ENCODE measurements around the gene CCDC33.

Gene CCDC33

DNA sequence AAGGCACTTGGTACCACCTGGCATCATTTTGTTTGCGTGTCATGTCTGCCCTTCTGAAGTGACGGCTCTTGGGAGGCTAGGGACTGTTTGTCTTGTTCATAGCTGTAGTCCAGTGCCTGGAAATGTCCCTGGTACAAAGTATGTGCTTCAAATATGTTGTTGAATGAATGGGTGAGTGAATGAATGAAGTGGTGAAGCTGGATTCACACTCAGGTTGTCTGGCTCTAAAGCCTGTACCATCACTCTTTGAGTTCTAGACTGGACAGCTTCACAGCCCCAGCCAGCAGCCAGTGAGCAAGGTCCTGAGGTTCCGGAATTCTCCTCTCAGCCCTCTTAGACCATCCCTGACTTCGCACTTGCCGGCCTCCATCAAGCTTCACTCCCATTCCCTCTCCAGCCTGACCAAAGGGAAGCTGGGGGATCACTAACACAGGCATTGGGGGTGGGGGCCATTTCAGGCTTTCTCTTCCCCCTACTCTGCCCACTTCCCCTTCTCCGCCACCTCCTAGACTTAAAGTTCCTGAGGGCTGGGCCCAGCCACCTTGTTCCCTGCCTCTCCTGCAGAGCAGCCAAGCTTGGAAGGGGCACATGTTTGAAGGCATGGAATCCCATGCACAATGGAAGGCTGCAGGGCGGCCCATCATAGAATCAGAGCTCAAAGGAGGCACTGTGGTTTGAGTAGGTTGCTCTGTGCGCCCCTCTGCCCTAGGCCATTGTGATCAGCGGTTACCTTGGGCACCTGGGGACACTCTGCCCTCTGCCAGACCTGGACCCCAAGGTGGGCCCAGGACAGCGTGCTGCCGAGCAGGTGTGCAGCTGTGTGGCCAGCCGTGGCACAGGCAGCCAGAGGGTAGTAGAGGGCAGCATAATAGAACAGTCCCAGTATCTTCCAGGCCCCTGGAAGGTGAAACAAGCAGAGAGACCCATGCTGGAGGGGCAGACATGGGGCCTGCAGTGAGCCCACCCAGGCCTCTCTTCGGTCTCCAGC, 41.3 kb upstream of the CCDC33 start:
- TF ChIP-seq, protein P1, sequence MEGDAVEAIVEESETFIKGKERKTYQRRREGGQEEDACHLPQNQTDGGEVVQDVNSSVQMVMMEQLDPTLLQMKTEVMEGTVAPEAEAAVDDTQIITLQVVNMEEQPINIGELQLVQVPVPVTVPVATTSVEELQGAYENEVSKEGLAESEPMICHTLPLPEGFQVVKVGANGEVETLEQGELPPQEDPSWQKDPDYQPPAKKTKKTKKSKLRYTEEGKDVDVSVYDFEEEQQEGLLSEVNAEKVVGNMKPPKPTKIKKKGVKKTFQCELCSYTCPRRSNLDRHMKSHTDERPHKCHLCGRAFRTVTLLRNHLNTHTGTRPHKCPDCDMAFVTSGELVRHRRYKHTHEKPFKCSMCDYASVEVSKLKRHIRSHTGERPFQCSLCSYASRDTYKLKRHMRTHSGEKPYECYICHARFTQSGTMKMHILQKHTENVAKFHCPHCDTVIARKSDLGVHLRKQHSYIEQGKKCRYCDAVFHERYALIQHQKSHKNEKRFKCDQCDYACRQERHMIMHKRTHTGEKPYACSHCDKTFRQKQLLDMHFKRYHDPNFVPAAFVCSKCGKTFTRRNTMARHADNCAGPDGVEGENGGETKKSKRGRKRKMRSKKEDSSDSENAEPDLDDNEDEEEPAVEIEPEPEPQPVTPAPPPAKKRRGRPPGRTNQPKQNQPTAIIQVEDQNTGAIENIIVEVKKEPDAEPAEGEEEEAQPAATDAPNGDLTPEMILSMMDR (IDR thresholded peaks at IDR 0.05; ENCODE audit: insufficient read depth, missing control alignments), result no peak
- FAIRE-seq (no peak), DNase-seq (ENCODE audit: insufficient read length, low spot score) (no peak)

DNA sequence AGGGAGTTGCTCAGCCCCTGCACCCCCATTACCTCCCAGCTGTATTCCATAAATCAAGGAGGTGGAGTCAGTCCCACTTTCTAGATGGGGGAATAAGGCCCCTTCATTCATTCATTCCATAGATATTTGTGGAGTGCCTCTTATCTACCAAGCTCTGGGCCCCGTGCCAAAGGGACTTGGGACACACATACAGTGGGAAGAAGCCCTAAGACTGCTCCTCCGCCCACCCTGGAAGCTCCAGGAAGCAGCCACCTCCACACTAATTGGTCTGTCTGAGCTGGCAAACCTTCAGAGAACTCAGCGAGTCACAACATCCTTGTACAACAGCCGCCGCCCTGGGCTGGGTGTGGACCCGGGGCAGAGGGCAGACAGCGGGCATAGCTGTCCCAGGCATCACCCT, 40.0 kb upstream of the CCDC33 start:
- DNase-seq (ENCODE audit: insufficient read length, low spot score) (no peak), FAIRE-seq (no peak)
- TF ChIP-seq, protein P1 (IDR thresholded peaks at IDR 0.05; ENCODE audit: insufficient read depth, missing control alignments), result no peak

DNA sequence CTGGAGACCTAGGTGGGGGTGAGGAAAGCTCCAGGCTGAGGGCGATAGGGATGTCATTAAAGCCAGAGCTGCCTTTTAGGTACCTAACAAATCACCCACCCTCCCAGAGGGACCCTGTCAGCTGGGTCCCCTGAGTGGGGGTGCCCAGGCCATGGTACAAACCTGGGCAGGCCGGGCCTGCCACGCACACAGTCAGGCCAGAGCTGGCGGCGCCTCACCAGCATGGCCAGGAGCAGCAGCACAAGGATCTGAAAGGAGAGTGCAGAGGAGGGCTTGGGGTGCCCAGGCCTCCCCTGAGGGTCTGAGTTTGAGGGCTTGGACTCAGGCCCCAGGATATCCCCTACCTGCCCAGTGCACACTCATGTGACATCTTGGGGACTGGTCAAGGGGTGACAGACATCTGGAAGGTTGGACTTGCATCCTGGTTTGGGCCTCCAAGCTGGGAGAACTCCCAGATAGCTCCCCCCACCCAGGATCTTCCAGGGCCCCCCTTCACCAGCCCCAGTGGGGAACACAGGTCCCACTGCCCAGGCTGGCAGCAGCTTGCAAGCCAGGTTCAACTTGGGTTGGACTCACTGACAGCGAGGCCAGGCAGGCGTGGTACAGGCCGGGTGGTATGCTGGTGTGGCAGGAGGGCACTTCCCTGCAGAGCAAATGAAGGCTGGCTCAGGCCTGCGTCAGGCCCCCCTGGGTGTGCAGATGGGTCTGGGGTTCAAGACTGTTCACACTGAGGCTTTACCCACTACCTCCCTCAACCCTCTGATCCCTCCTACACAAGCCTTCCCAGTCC, 38.8 kb upstream of the CCDC33 start:
- FAIRE-seq (no peak), DNase-seq (ENCODE audit: insufficient read length, low spot score) (no peak)
- TF ChIP-seq, protein P1 (IDR thresholded peaks at IDR 0.05; ENCODE audit: insufficient read depth, missing control alignments), result no peak

DNA sequence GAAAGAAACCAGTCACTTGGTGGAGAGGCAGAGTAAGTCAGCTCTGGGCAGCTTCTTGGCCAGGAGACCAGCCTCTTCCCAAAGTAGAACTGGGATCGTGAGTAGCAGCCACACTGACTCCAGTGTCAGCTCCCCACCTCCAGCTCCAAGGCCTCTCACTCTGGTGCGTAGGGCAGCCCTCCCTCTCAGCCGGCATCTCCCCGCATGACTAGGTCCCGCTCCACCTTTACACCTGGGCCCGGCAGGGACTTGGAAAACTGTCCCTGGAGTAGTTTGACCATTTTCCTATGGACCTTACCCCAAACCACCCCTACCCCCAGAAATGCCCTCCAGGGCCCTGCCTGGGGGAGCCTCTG, 36.9 kb upstream of the CCDC33 start:
- TF ChIP-seq, protein P1 (IDR thresholded peaks at IDR 0.05; ENCODE audit: insufficient read depth, missing control alignments), result no peak
- no peak for DNase-seq (ENCODE audit: insufficient read length, low spot score)
- FAIRE-seq, result no peak

DNA sequence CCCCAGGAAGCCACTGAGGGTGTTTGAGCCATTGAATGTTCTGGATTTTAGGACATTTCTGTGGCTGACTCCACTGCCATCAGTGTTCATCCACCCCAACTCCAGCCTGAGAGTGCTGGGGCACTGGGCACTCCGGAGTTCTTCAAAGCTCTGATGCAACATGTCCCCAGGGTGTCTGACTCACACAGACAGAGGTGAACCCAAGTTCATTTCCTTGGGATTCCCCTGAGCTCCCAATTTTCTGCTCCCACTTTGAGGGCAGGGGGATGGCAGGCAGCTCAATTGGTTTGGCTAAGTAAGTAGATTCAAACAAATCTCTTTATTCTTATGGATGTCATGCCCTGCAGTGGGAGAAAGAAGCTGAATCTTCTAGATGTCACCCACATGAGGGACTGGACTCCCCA, 35.7 kb upstream of the CCDC33 start:
- no peak for DNase-seq (ENCODE audit: insufficient read length, low spot score)
- TF ChIP-seq, protein P1 (IDR thresholded peaks at IDR 0.05; ENCODE audit: insufficient read depth, missing control alignments), result no peak
- no peak for FAIRE-seq

DNA sequence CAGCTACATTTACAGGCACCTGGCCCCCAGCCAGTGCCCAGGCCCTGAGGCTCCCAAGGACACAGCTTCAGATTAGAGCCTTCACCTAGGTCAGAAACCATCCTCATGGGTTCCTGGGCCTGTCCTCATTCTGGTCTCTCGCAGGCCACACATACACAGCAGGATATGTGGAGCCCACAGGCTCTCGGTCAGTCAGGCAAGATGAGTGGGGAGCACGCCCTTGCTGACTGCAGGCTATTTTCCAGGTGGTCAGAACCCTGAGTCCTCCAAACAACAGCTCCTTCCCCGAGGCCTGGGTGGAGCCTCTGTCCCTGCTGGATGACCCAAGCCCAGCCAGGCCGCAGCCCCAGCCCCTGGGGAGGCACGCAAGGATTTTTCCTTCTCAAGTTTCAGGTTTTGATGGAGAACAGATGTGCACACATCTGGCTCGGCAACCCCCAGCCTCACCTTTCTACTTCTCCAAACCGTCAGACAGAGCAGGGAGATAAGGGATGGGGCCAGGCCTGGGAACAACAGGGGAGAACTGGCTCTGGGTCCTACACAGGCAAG, 35.2 kb upstream of the CCDC33 start:
- FAIRE-seq (no peak), DNase-seq (ENCODE audit: insufficient read length, low spot score) (no peak)
- TF ChIP-seq, protein P1 (IDR thresholded peaks at IDR 0.05; ENCODE audit: insufficient read depth, missing control alignments), result no peak

All from D721Med (cell line).